IMR-90 (cell line): ENCODE results near the gene KRT222.

ENCODE experiments used
- BHLHE40 ChIP-seq: fragments of 150-350 bp; IDR thresholded peaks from 2 replicates; pipeline ENCODE4 v1.6.1; 2016; ENCODE audit warnings: mild to moderate bottlenecking, low read depth, low read length
- CEBPB ChIP-seq: IDR thresholded peaks from 2 replicates; pipeline ENCODE4 v1.6.1; 2012; ENCODE audit warnings: low read depth, low read length, improper control_type of control experiment
- CTCF ChIP-seq: conservative IDR thresholded peaks from 2 replicates; pipeline ENCODE4 v1.5.1; 2012; ENCODE audit warnings: mild to moderate bottlenecking, low read depth, low read length, improper control_type of control experiment
- FOS ChIP-seq: fragments of 150-350 bp; IDR thresholded peaks from 2 replicates; pipeline ENCODE4 v1.6.1; 2016; ENCODE audit warnings: low read depth, low read length
- MAFK ChIP-seq: IDR thresholded peaks from 2 replicates; pipeline ENCODE4 v1.6.1; 2012; ENCODE audit warnings: low read depth, low read length, improper control_type of control experiment
- MAZ ChIP-seq: IDR thresholded peaks from 2 replicates; pipeline ENCODE4 v1.6.1; 2012; ENCODE audit warnings: low read depth, mild to moderate bottlenecking, low read length, improper control_type of control experiment, moderate library complexity, borderline replicate concordance
- NFE2L2 ChIP-seq: fragments of 150-350 bp; IDR thresholded peaks from 2 replicates; pipeline ENCODE4 v1.6.1; 2016; ENCODE audit warnings: low read depth, mild to moderate bottlenecking, low read length
- POLR2A ChIP-seq: IDR thresholded peaks from 2 replicates; pipeline ENCODE4 v1.6.1; 2012; ENCODE audit warnings: mild to moderate bottlenecking, low read depth, low read length
- RAD21 ChIP-seq: IDR thresholded peaks from 2 replicates; pipeline ENCODE4 v1.6.1; 2012; ENCODE audit warnings: low read length, improper control_type of control experiment
- RCOR1 ChIP-seq: IDR thresholded peaks from 2 replicates; pipeline ENCODE4 v1.6.1; 2012; ENCODE audit warnings: mild to moderate bottlenecking, low read length, improper control_type of control experiment; ENCODE audit not compliant: insufficient replicate concordance
- RFX5 ChIP-seq: IDR thresholded peaks from 2 replicates; pipeline ENCODE4 v1.8.0; 2012; ENCODE audit warnings: low read depth, mild to moderate bottlenecking, low read length, moderate library complexity
- SMC3 ChIP-seq: fragments of 150-350 bp; IDR thresholded peaks from 2 replicates; pipeline ENCODE4 v1.6.1; 2016; ENCODE audit warnings: low read depth, mild to moderate bottlenecking, antibody characterized with exemption, low read length, moderate library complexity
- USF2 ChIP-seq: fragments of 150-350 bp; IDR thresholded peaks from 2 replicates; pipeline ENCODE4 v1.6.1; 2017; ENCODE audit warnings: mild to moderate bottlenecking, antibody characterized with exemption, low read length, low read depth
- TF ChIP-seq, protein P1 (sequence below): fragments of 150-350 bp; IDR thresholded peaks from 2 replicates; pipeline ENCODE4 v1.6.1; 2016; ENCODE audit warnings: low read depth, mild to moderate bottlenecking, low read length, moderate library complexity, borderline replicate concordance

DNA sequence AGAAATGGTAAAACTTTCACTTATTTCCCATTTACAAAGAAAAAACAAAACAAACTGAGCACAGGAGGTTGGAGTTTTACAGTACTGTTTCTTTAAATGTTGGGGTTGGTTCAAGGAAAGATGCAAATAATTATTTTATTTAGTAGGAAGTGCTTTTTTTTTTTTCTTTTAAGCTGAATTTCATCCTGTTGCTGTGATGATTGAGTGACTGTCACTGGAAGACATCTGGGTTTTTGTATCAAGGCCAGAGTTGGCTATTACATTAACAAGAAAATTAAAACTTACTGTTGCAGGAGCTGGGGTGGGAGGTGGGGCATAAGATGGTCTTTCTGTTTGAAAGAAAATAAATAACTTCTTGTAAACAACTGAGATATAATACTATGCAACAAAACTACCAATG, 19.7 kb downstream of the KRT222 start:
- TF ChIP-seq POLR2A (no peak), CTCF (no peak), RFX5 (no peak), RCOR1 (no peak), USF2 (no peak), FOS (no peak), MAFK (no peak), BHLHE40 (no peak), MAZ (no peak), SMC3 (no peak), RAD21 (no peak), CEBPB (no peak), NFE2L2 (no peak)
- TF ChIP-seq, protein P1, sequence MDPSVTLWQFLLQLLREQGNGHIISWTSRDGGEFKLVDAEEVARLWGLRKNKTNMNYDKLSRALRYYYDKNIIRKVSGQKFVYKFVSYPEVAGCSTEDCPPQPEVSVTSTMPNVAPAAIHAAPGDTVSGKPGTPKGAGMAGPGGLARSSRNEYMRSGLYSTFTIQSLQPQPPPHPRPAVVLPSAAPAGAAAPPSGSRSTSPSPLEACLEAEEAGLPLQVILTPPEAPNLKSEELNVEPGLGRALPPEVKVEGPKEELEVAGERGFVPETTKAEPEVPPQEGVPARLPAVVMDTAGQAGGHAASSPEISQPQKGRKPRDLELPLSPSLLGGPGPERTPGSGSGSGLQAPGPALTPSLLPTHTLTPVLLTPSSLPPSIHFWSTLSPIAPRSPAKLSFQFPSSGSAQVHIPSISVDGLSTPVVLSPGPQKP = no peak
